GM12878 (cell line): ENCODE measurements around the gene BLACAT1. TPM values are rescaled to one million over a fixed set of nuclear protein-coding genes. Genes with fewer than 3 reads are reported as not detected.

Source experiments
- ATAC-seq: fragments of 200-7000 bp; cut with Tn5 transposase; 3 replicates; pipeline ENCODE4 v1.9.1; 2020; ENCODE audit warnings: mild to moderate bottlenecking, moderate library complexity
- BruUV-seq: library from RNA; stranded (reverse); fragments of 400-500 nt; replicated peaks from 2 replicates; lab custom pipeline; 2021; lab: Mats Ljungman, UMichigan
- CTCF ChIA-PET: fragments of 300-600 bp; sonication (Branson Sonifier 250); formaldehyde crosslinking; extraction: SDS; loops from one replicate; lab custom pipeline; 2021; ENCODE audit warnings: inconsistent platforms; lab: Yijun Ruan, JAX
- POLR2A ChIA-PET: fragments of 350-600 bp; formaldehyde crosslinking; extraction: SDS; loops from one replicate; lab custom pipeline; 2021; ENCODE audit warnings: inconsistent platforms; lab: Charles Lee
- RAD21 ChIA-PET: fragments of 300-600 bp; sonication (Branson Sonifier 250); formaldehyde crosslinking; loops from one replicate; lab custom pipeline; 2023; ENCODE audit warnings: antibody characterized with exemption; ENCODE audit not compliant: unreplicated experiment; lab: Charles Lee
- SMC1A ChIA-PET: fragments of 300-600 bp; sonication (Branson Sonifier 250); formaldehyde crosslinking; loops from one replicate; lab custom pipeline; 2023; ENCODE audit not compliant: unreplicated experiment, uncharacterized antibody; lab: Charles Lee
- DNase-seq: peaks from one replicate; pipeline ENCODE4 v3.0.0-alpha.2; 2011; ENCODE audit warnings: low read depth, low spot score
- FAIRE-seq: peaks from 3 replicates; lab custom pipeline; 2011; peaks lifted over from hg19 to GRCh38; lab: Jason Lieb, UNC
- H2AFZ ChIP-seq: 2 replicates; pipeline ENCODE4 v1.6.0; 2011; ENCODE audit warnings: low read depth, low read length, control low read depth; ENCODE audit not compliant: control insufficient read depth
- H3K27ac ChIP-seq: 2 replicates; pipeline ENCODE4 v1.5.1; 2011; ENCODE audit warnings: control low read depth; ENCODE audit not compliant: control insufficient read depth, insufficient read depth
- H3K27me3 ChIP-seq, 2 experiments: replicated peaks in 1 of 2; 2 replicates each; pipeline versions ENCODE4 v1.6.0 to v1.6.1; 2011; ENCODE audit warnings: low read length in 1 of 2; ENCODE audit not compliant: control insufficient read depth in 2 of 2, insufficient read depth in 2 of 2
- H3K36me3 ChIP-seq, 2 experiments: 2 replicates each; pipeline ENCODE4 v1.5.1; 2011; ENCODE audit warnings: low read length in 1 of 2; ENCODE audit not compliant: control insufficient read depth in 2 of 2, insufficient read depth in 2 of 2
- H3K4me1 ChIP-seq: 2 replicates; pipeline ENCODE4 v1.6.1; 2011; ENCODE audit warnings: mild to moderate bottlenecking, low read length, moderate library complexity, mixed read lengths; ENCODE audit not compliant: control insufficient read depth, insufficient read depth
- H3K4me2 ChIP-seq: 2 replicates; pipeline ENCODE4 v1.6.0; 2011; ENCODE audit warnings: control low read depth; ENCODE audit not compliant: control insufficient read depth, insufficient read depth
- H3K4me3 ChIP-seq: fragments of 200-600 bp; sonication (generic); 2 replicates; pipeline ENCODE4 v1.5.1; 2016
- H3K79me2 ChIP-seq: 2 replicates; pipeline ENCODE4 v1.6.0; 2011; ENCODE audit warnings: low read length; ENCODE audit not compliant: control insufficient read depth, insufficient read depth
- H3K9ac ChIP-seq: 2 replicates; pipeline ENCODE4 v1.8.0; 2011; ENCODE audit warnings: low read length, control low read depth, mixed read lengths; ENCODE audit not compliant: control insufficient read depth, insufficient read depth
- H3K9me3 ChIP-seq: replicated peaks from 3 replicates; pipeline ENCODE4 v1.5.1; 2011; ENCODE audit warnings: mild to moderate bottlenecking, low read length; ENCODE audit not compliant: control insufficient read depth, insufficient read depth
- H4K20me1 ChIP-seq: 2 replicates; pipeline ENCODE4 v1.6.0; 2011; ENCODE audit not compliant: control insufficient read depth, insufficient read depth
- EZH2 ChIP-seq: IDR thresholded peaks from 2 replicates; pipeline ENCODE4 v1.6.1; 2012; ENCODE audit warnings: low read depth, mild to moderate bottlenecking, control low read depth, inconsistent platforms, low read length, borderline replicate concordance; ENCODE audit not compliant: control insufficient read depth
- IKZF2 ChIP-seq, 2 experiments: fragments of 450-650 bp; IDR thresholded peaks; 2 replicates each; pipeline ENCODE4 v1.6.1; 2017; ENCODE audit warnings: mild to moderate bottlenecking in 2 of 2, moderate library complexity in 2 of 2
- IRF4 ChIP-seq: IDR thresholded peaks from 2 replicates; pipeline ENCODE4 v1.6.1; 2011; ENCODE audit warnings: low read depth, low read length
- NBN ChIP-seq: fragments of 450-650 bp; IDR thresholded peaks from 2 replicates; pipeline ENCODE4 v1.6.1; 2016
- NR2F1 ChIP-seq: fragments of 450-650 bp; conservative IDR thresholded peaks from 2 replicates; pipeline ENCODE4 v1.6.1; 2017; ENCODE audit warnings: mild to moderate bottlenecking
- POLR2A ChIP-seq: IDR thresholded peaks from 2 replicates; pipeline ENCODE4 v1.6.1; 2011; ENCODE audit warnings: low read depth, mild to moderate bottlenecking, low read length
- SMAD5 ChIP-seq: IDR thresholded peaks from 2 replicates; pipeline ENCODE4 v1.6.1; 2016; ENCODE audit warnings: antibody characterized with exemption, low read depth
- SPI1 ChIP-seq: IDR thresholded peaks from 2 replicates; pipeline ENCODE4 v1.6.1; 2011; ENCODE audit warnings: low read depth, mild to moderate bottlenecking, low read length, moderate library complexity, borderline replicate concordance; ENCODE audit not compliant: insufficient read depth
- SRF ChIP-seq, 2 experiments: IDR thresholded peaks; 2 replicates each; pipeline ENCODE4 v1.6.1; 2011; ENCODE audit warnings: low read depth in 2 of 2, low read length in 2 of 2, mild to moderate bottlenecking in 1 of 2, moderate library complexity in 1 of 2
- YY1 ChIP-seq: IDR thresholded peaks from 2 replicates; pipeline ENCODE4 v1.6.1; 2011; ENCODE audit warnings: low read depth, mild to moderate bottlenecking, low read length
- ZNF207 ChIP-seq: fragments of 450-650 bp; IDR thresholded peaks from 2 replicates; pipeline ENCODE4 v1.6.1; 2014; ENCODE audit warnings: antibody characterized with exemption, mild to moderate bottlenecking, borderline replicate concordance
- WGBS: methylation state at CpG from one replicate; pipeline ENCODE4 v1.1.6; 2016; ENCODE audit warnings: low lambda C conversion rate; ENCODE audit not compliant: insufficient replicate concordance, insufficient coverage; ENCODE audit errors: missing lambda C conversion rate; 5-methylcytosine and 5-hydroxymethylcytosine counted together
- in situ Hi-C: fragments of 300-500 bp; cut with MboI; formaldehyde crosslinking; loops from 9 replicates; pipeline ENCODE4 v1.14.3; 2018; ENCODE audit warnings: mixed read lengths
- intact Hi-C: fragments of 100-400 bp; cut with micrococcal nuclease; formaldehyde crosslinking; loops from one replicate; pipeline ENCODE4 v1.14.2; 2022; ENCODE audit not compliant: unreplicated experiment
- polyA plus RNA-seq, 11 experiments: library from polyadenylated mRNA; depleted of rRNA in 4 of 11; unstranded in 6 of 11; stranded (reverse) in 5 of 11; fragments of >200 nt; fragmentation: Nextera tagmentation in 4 of 11; fragmentation: Illumina TruSeq in 1 of 11; extraction: Ambion mirVana in 4 of 11; extraction: Trizol in 1 of 11; gene quantifications; 1 replicate in 1 of 11; 2 replicates in 10 of 11; pipeline versions ENCODE4 v1.2.1 to v1.2.3, GENCODE V29; 2011 to 2016; ENCODE audit warnings: inconsistent platforms in 2 of 11, missing spikeins in 2 of 11, low read depth in 1 of 11
- total RNA-seq, 4 experiments: library from RNA; depleted of rRNA in 3 of 4; stranded (reverse); fragments of >200 nt in 3 of 4; fragmentation: Illumina TruSeq in 1 of 4; extraction: Trizol in 1 of 4; gene quantifications; 2 replicates each; pipeline versions ENCODE4 v1.2.1 to v1.2.3, GENCODE V29; 2013 to 2021
- TF ChIP-seq, protein P1 (sequence below): fragments of 450-650 bp; IDR thresholded peaks from 2 replicates; pipeline ENCODE4 v1.6.1; 2017; ENCODE audit warnings: antibody characterized with exemption, mild to moderate bottlenecking, moderate library complexity
- TF ChIP-seq, protein P2 (sequence below): fragments of 450-650 bp; conservative IDR thresholded peaks from 2 replicates; pipeline ENCODE4 v1.6.1; 2017; ENCODE audit warnings: mild to moderate bottlenecking, moderate library complexity

The BLACAT1 gene
- total and polyA plus RNA-seq, 10 of the 15 experiments (the other 5 are each of a cell fraction or from before 2014, with no cell fraction given): 0.04 to 1.6 (median 0.15) TPM; not detected in 1

DNA sequence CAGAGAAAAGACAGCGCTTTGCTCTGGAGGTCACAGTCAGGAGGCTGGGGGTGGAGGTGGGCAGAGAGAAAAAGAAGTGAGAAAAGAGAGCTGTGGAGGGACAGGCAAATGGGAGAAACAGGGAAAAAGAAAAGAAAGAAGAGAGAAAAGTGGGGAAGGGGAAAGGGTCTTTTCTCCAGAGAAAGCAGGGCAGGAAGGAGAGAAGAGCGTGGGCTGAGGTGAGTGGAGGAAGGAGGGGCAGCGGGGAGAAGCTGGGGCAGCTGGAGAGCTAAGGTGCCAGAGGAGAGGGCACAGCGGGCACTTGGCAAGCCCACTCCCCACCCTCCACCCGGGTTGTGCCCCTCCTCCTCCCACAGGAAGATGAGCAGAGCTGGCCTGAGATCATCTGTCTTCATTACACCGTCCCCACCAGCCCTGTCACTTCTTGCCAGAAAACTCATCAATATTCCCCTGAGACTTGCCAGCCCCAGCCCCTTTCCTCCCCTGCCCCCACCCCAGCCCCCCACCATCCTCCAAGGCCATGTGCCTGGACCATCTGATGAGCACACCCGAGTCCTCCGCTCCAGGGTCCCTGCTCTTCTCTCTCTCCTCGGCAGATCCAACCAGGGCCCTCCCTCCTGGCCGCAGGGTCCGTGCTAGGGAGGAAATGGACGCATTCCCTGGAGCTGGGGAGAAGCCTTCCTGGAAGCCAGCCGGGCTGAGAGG lies 17.0 kb upstream of the BLACAT1 start:
- no peak for FAIRE-seq
- no peak overlapping the region for H3K4me3 ChIP-seq
- DNase-seq: no peak
- no peaks in the 10 kb centered on the region for H3K4me1 ChIP-seq
- no peak for ATAC-seq
- POLR2A ChIA-PET: no interaction called here
- no peak overlapping the region for H2AFZ ChIP-seq
- CTCF ChIA-PET: interaction anchor here (1.4 to 3.4 kb wide), 2 partner anchors 12 to 16 kb away, joined by 5 to 8 read pairs; no protein-coding TSS in a partner anchor
- TF ChIP-seq NBN (no peak), NR2F1 (no peak), EZH2 (no peak), IRF4 (no peak)
- in situ Hi-C loops: no loop called here
- H3K9ac ChIP-seq: no peak overlapping the region
- RAD21 ChIA-PET: interaction anchor here (0.7 to 1.3 kb wide), 2 partner anchors 9 to 12 kb away, joined by 3 to 4 read pairs; no protein-coding TSS in a partner anchor
- no TSS peak for BruUV-seq
- no peaks in the 10 kb centered on the region for H3K36me3 ChIP-seq
- peaks cover 0 to 2% of the 10 kb centered on the region in 2 experiments; a peak in 1 of 4 replicates for H3K27me3 ChIP-seq
- no peak overlapping the region for H3K4me2 ChIP-seq
- 8% methylated on average over 9 of the region's 13 CpGs for WGBS
- H3K27ac ChIP-seq: no peak overlapping the region
- intact Hi-C loops: no loop called here
- no peaks in the 10 kb centered on the region for H3K79me2 ChIP-seq
- SMC1A ChIA-PET: interaction anchor here (1.1 to 1.2 kb wide), 2 partner anchors 16 to 32 kb away, joined by 3 read pairs; no protein-coding TSS in a partner anchor
- peaks cover 10% of the 10 kb centered on the region for H3K9me3 ChIP-seq
- H4K20me1 ChIP-seq: no peaks in the 10 kb centered on the region

DNA sequence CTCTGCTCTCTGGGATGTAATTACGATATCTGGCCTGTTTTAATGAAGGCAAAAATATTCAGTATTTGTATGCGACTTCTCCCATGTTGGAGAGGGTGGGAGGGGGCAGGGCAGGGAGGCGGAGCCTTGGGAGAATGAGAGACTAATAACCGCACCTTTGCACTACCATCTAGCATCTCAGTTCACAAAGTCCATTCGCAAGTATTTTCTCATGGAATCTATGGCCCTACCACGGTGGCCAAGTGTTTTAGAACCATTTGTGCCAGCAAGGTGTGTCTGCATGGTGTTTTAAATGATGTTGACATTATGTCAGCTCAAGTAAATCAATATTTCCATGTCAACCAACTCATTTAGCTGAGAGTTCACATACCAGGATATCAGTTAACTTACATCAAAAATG lies 14.3 kb upstream of the BLACAT1 start:
- H3K79me2 ChIP-seq: no peaks in the 10 kb centered on the region
- no TSS peak for BruUV-seq
- 40% methylated on average over 6 of the region's 6 CpGs for WGBS
- H3K27ac ChIP-seq: no peak overlapping the region
- H3K4me1 ChIP-seq: no peaks in the 10 kb centered on the region
- no peak overlapping the region for H3K4me2 ChIP-seq
- no peaks in the 10 kb centered on the region for H4K20me1 ChIP-seq
- ATAC-seq (no peak), FAIRE-seq (no peak), DNase-seq (no peak)
- SMC1A ChIA-PET: interaction anchor here (2.5 kb wide), 1 partner anchor 15 kb away, joined by 6 read pairs; no protein-coding TSS in a partner anchor
- RAD21 ChIA-PET: interaction anchor here (0.8 kb wide), 1 partner anchor 39 kb away, joined by 4 read pairs; no protein-coding TSS in a partner anchor
- in situ Hi-C loops (no loop called here), intact Hi-C loops (no loop called here)
- no peak overlapping the region for H3K9ac ChIP-seq
- no peaks in the 10 kb centered on the region for H3K36me3 ChIP-seq
- peaks cover 0 to 5% of the 10 kb centered on the region in 2 experiments; a peak in 3 of 4 replicates for H3K27me3 ChIP-seq
- CTCF ChIA-PET: no interaction called here
- H3K9me3 ChIP-seq: peaks cover 7% of the 10 kb centered on the region
- H3K4me3 ChIP-seq: no peak overlapping the region
- POLR2A ChIA-PET: no interaction called here
- H2AFZ ChIP-seq: no peak overlapping the region
- no peak for TF ChIP-seq POLR2A
- no peak for TF ChIP-seq SRF (IDR thresholded peaks at IDR 0.05; ENCODE audit: low read depth in 2 of 2, low read length in 2 of 2)
- TF ChIP-seq, protein P1, sequence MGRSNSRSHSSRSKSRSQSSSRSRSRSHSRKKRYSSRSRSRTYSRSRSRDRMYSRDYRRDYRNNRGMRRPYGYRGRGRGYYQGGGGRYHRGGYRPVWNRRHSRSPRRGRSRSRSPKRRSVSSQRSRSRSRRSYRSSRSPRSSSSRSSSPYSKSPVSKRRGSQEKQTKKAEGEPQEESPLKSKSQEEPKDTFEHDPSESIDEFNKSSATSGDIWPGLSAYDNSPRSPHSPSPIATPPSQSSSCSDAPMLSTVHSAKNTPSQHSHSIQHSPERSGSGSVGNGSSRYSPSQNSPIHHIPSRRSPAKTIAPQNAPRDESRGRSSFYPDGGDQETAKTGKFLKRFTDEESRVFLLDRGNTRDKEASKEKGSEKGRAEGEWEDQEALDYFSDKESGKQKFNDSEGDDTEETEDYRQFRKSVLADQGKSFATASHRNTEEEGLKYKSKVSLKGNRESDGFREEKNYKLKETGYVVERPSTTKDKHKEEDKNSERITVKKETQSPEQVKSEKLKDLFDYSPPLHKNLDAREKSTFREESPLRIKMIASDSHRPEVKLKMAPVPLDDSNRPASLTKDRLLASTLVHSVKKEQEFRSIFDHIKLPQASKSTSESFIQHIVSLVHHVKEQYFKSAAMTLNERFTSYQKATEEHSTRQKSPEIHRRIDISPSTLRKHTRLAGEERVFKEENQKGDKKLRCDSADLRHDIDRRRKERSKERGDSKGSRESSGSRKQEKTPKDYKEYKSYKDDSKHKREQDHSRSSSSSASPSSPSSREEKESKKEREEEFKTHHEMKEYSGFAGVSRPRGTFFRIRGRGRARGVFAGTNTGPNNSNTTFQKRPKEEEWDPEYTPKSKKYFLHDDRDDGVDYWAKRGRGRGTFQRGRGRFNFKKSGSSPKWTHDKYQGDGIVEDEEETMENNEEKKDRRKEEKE: no peak
- TF ChIP-seq, protein P2, sequence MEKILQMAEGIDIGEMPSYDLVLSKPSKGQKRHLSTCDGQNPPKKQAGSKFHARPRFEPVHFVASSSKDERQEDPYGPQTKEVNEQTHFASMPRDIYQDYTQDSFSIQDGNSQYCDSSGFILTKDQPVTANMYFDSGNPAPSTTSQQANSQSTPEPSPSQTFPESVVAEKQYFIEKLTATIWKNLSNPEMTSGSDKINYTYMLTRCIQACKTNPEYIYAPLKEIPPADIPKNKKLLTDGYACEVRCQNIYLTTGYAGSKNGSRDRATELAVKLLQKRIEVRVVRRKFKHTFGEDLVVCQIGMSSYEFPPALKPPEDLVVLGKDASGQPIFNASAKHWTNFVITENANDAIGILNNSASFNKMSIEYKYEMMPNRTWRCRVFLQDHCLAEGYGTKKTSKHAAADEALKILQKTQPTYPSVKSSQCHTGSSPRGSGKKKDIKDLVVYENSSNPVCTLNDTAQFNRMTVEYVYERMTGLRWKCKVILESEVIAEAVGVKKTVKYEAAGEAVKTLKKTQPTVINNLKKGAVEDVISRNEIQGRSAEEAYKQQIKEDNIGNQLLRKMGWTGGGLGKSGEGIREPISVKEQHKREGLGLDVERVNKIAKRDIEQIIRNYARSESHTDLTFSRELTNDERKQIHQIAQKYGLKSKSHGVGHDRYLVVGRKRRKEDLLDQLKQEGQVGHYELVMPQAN: no peak
- TF ChIP-seq YY1: no peak
- no peak for TF ChIP-seq ZNF207
- TF ChIP-seq SPI1: no peak
- TF ChIP-seq IKZF2 (IDR thresholded peaks at IDR 0.05): no peak
- no peak for TF ChIP-seq SMAD5
